GM21529 (cell line): ENCODE data around the gene EIF2B4.
"Not testable (repeated sequence)": the region's sequence is repeated elsewhere in the genome, so short reads cannot be mapped to it uniquely, and the experiment has no call there.

Experiments used
- ATAC-seq: cut with Tn5 transposase; IDR thresholded peaks from one replicate; pipeline ENCODE4 v1.9.1; 2021; ENCODE audit not compliant: unreplicated experiment

Gene EIF2B4

GRCh38 chr2:27378096-27378808 is 8.1 kb upstream of the EIF2B4 start:
- no peak for ATAC-seq

- no peak for ATAC-seq
These were observed 7.5 kb upstream of the EIF2B4 start for GRCh38 chr2:27377618-27378095.

GRCh38 chr2:27376866-27377617 is 6.9 kb upstream of the EIF2B4 start:
- ATAC-seq, result no peak

GRCh38 chr2:27376151-27376865 is 6.2 kb upstream of the EIF2B4 start:
- no peak for ATAC-seq

- no peak for ATAC-seq
These were observed 5.5 kb upstream of the EIF2B4 start for GRCh38 chr2:27375513-27376099.

- ATAC-seq, result no peak
These were observed 3.4 kb upstream of the EIF2B4 start for GRCh38 chr2:27373567-27373966.

GRCh38 chr2:27372937-27373336 is 2.8 kb upstream of the EIF2B4 start:
- ATAC-seq, result no peak

- peak; percentile 21 for ATAC-seq
These were observed 880 bp upstream of the EIF2B4 start for GRCh38 chr2:27370816-27371620.

GRCh38 chr2:27369471-27370025 is 590 bp downstream of the EIF2B4 start:
- ATAC-seq, result peak; percentile 17

GRCh38 chr2:27363933-27364332 is 6.2 kb downstream of the EIF2B4 start:
- no peak for ATAC-seq

- no peak for ATAC-seq
These were observed 7.3 kb downstream of the EIF2B4 start for GRCh38 chr2:27362678-27363420.

- peak; percentile 81 for ATAC-seq
These were observed 13.6 kb downstream of the EIF2B4 start, which contains the start of gene GTF3C2 for GRCh38 chr2:27356382-27357181. GTF3C2 (minus strand) TSS chr2:27356764; CDS start chr2:27343554, 13,210 bp downstream.

- peak; percentile 38 for ATAC-seq
These were observed 14.1 kb downstream of the EIF2B4 start for GRCh38 chr2:27356056-27356381.

GRCh38 chr2:27354597-27354927 is 15.6 kb downstream of the EIF2B4 start:
- ATAC-seq, result no peak

GRCh38 chr2:27353762-27354596 is 16.2 kb downstream of the EIF2B4 start:
- ATAC-seq, result no peak

GRCh38 chr2:27353386-27353761 is 16.8 kb downstream of the EIF2B4 start:
- not testable (repeated sequence) for ATAC-seq

- no peak for ATAC-seq
These were observed 18.1 kb downstream of the EIF2B4 start for GRCh38 chr2:27351802-27352598.
